GM10248 (cell line): ENCODE results near the gene MYO9A.
A peak's percentile ranks its signal among the peaks of the same experiment; 100 is the strongest.

ENCODE experiments used
- CTCF ChIA-PET: fragments of 300-600 bp; sonication (Branson Sonifier 250); formaldehyde crosslinking; extraction: SDS; loops from one replicate; lab custom pipeline; 2021; ENCODE audit warnings: antibody characterized with exemption; lab: Yijun Ruan, JAX
- POLR2A ChIA-PET: fragments of 350-650 bp; sonication (Branson Sonifier 250); formaldehyde crosslinking; extraction: SDS; loops from one replicate; lab custom pipeline; 2020; ENCODE audit warnings: antibody characterized with exemption; lab: Yijun Ruan, JAX
- DNase-seq: peaks from one replicate; pipeline ENCODE4 v3.0.0; 2012; ENCODE audit errors: extremely low spot score
- TF ChIP-seq, protein P1 (sequence below): IDR thresholded peaks from 2 replicates; pipeline ENCODE4 v1.5.1; 2012; ENCODE audit warnings: mild to moderate bottlenecking, low read depth; ENCODE audit errors: extremely low read depth, missing control alignments, control extremely low read depth

Gene MYO9A

DNA sequence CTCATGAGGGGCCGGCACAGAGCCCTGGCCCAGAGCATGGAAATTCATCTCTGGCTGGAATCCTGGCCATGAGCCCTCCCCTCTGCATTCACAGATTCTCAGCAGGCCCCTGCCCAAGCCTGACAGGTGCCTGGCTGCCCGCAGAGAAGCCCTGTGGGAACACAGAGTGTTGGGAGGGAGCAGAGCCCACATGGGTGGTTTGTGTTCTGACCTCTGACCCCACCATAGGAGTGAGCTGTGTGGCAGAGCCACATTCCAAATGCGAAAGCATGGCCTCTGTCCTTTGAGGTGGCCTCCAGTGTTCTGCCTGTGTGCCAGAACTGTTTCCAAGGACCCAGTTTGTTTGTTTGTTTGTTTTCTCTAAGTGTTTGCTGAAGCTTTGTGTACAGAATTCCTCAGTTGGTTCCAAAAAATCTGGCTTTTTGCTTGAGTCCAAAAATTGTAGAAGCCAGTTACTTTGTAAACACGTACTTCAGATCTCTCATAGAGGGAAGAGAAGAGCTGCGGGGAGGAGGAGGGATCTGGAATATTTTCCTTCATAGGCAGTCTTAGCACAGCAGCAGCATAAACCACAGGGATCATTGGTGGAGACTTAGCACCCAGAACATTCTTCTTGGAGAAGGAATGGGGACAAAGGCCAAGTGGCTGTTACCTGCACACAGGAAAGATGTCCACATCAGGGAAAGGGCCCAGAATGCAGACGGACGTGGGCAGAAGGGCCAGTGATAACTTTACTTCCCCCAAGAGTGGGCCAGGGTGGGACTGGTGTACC, 43.6 kb upstream of the MYO9A start:
- TF ChIP-seq, protein P1, sequence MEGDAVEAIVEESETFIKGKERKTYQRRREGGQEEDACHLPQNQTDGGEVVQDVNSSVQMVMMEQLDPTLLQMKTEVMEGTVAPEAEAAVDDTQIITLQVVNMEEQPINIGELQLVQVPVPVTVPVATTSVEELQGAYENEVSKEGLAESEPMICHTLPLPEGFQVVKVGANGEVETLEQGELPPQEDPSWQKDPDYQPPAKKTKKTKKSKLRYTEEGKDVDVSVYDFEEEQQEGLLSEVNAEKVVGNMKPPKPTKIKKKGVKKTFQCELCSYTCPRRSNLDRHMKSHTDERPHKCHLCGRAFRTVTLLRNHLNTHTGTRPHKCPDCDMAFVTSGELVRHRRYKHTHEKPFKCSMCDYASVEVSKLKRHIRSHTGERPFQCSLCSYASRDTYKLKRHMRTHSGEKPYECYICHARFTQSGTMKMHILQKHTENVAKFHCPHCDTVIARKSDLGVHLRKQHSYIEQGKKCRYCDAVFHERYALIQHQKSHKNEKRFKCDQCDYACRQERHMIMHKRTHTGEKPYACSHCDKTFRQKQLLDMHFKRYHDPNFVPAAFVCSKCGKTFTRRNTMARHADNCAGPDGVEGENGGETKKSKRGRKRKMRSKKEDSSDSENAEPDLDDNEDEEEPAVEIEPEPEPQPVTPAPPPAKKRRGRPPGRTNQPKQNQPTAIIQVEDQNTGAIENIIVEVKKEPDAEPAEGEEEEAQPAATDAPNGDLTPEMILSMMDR: no peak
- POLR2A ChIA-PET: no interaction called here
- CTCF ChIA-PET: interaction anchor here (2.4 kb wide), 1 partner anchor 418 kb away, joined by 10 read pairs; no protein-coding TSS in a partner anchor
- no peak for DNase-seq

DNA sequence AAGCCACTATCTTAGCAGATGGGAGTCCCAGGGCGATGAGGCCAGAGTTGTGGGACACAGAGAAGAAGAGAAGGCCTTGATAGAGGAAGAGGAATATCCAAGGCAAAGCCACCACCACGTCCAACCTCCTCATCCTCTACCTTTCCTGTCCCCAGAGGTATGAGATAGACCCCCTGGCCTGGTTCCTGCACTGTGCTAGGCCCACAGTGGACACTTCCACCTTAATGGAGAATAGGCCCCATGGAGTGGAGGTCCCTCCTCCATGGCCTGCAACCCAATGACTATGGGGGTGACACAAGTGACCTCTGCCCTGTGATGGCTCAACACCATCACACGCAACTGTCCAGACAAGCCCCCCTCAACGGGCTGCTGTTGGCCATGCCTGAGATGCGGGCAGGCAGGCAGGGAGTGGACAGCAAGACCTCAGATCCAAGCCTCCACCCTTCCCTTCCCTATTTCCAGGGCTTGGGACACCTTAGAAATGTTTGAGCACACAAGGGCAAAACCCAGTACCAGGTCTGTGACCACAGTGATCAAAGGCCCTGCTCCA, 42.8 kb upstream of the MYO9A start:
- CTCF ChIA-PET: no interaction called here
- no peak for DNase-seq

DNA sequence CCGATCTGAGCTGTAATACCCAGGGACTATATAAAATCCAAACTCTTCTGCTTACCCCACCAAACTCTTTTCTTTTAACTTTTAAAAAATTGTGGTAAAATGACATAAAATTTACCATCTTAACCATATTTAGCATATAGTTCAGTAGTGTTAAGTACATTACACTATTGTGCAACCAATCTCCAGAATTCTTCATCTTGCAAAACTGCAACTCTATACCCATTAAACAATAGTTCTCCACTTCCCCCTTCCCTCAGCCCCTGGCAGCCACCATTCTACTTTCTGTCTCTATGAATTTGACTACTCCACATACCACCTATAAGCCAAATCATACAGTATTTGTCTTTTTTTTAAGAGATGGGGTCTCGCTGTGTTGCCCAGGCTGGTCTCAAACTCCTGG, 39.0 kb upstream of the MYO9A start:
- POLR2A ChIA-PET: no interaction called here
- TF ChIP-seq, protein P1: no peak
- CTCF ChIA-PET: interaction anchor here (0.9 to 3.0 kb wide), 31 partner anchors 8 to 415 kb away, joined by 3 to 48 read pairs (median 6); no protein-coding TSS in a partner anchor
- no peak for DNase-seq

More for the DNA sequence above, 42.8 kb upstream of the MYO9A start:
- TF ChIP-seq, protein P1: no peak
- POLR2A ChIA-PET: no interaction called here

DNA sequence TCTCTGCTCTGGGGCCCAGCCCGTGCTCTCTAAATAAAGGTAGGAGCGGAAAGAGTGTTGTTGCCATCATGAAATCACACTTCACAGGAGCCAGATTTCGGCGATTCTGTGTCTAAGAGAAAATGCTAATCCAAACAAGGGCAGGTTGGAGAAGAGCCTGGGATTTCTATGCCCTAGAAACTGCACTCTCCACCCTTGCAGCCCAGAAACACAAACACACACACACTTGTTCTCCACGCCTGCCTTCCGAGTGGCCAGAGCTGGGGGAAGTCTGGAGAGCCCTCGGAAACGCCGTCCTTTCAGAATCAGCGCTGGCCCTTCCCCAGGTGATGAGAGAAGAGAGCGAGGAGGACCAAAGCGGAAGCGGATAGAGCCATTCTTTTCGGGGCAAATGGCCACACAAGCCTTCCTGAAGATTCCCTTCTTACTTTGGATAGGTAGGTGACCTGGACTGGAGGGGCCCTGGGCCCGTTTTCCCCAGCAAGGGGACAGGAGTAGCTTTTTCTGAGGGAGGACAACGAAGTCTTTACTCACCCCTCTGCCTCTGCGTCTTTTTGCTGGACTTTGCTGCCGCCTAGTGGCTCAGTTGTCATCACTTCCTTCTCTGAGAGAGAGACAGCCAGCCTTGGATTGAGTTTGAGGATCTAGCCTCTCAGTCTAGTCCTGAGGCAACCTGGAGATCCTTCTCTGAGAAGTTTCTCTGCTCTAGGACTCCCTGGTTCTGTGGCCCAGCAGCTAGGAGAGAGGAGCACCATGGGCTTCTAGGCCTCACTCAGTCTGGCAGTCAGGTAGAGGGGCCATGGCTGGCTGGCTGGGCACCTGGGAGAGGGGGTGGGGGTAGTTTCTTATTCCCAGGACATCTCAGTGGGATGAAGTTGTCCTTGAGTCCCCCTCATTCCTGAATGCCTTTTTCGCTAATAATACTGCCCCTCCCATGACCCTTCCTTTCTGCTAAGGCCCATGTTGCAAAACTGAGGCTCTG, 38.0 kb upstream of the MYO9A start:
- DNase-seq: peak; percentile 79
- TF ChIP-seq, protein P1: peak; percentile 93
- ChIA-PET POLR2A (no interaction called here), CTCF (interaction anchor here (0.7 to 3.0 kb wide), 55 partner anchors 9 to 503 kb away, joined by 3 to 48 read pairs (median 4); no protein-coding TSS in a partner anchor)

DNA sequence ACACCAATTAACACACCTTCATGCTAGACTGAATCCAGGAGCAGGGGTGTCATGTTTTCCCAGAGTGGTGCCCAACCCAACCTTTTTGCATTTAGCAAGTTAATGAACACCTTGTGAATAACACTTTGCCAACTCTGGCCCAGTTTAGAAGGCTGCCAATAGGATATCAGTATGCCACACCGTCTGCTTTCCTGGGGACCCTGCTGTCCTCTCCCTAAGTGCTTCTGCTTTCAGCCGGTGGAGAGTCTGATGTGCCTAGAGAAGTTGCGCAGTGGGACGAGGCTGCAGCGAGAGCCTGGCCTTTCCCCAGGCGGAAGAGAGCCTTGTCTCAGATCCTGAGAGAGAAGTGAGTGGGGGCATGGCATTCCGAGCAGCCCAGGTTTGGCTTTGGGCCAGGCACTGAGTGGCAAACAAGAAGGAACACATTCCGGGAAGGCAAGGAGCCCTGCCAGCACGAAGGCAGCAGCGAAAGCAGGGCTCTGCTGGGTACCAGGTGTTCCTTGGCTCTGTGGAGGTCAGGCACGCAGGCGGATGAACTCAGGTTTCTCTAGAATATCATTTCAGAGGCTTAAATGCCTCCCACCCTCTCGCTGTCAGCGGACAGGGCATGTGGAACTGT, 37.2 kb upstream of the MYO9A start:
- no peak for DNase-seq
- TF ChIP-seq, protein P1: no peak
- CTCF ChIA-PET: interaction anchor here (0.7 to 3.1 kb wide), 19 partner anchors 8 to 413 kb away, joined by 3 to 48 read pairs (median 5); no protein-coding TSS in a partner anchor
- POLR2A ChIA-PET: no interaction called here
